Type B pancreatic cell (in vitro differentiated cells): ENCODE results near the gene HSPA9. TPM values are rescaled to one million over a fixed set of nuclear protein-coding genes. Genes with fewer than 3 reads are reported as not detected.
A peak's percentile ranks its signal among the peaks of the same experiment; 100 is the strongest.

Experiments used
- DNase-seq: peaks from one replicate; pipeline ENCODE4 v3.0.0; 2021; ENCODE audit warnings: mixed read lengths; ENCODE audit not compliant: unreplicated experiment; ENCODE audit errors: extremely low spot score
- H3K27ac Mint-ChIP-seq: 2 replicates; pipeline ENCODE4 v1.8.0; 2021; ENCODE audit warnings: mild to moderate bottlenecking, mixed read lengths
- H3K27me3 Mint-ChIP-seq: 2 replicates; pipeline ENCODE4 v1.8.0; 2021; ENCODE audit warnings: mixed read lengths
- H3K36me3 Mint-ChIP-seq: 2 replicates; pipeline ENCODE4 v1.8.0; 2021; ENCODE audit warnings: mixed read lengths
- H3K4me1 Mint-ChIP-seq: one replicate; pipeline ENCODE4 v1.8.0; 2021; ENCODE audit warnings: mixed read lengths; ENCODE audit not compliant: unreplicated experiment
- H3K4me3 Mint-ChIP-seq: 2 replicates; pipeline ENCODE4 v1.8.0; 2021; ENCODE audit warnings: mild to moderate bottlenecking, mixed read lengths
- H3K9me3 Mint-ChIP-seq: 2 replicates; pipeline ENCODE4 v1.8.0; 2021; ENCODE audit warnings: mixed read lengths
- total RNA-seq: library from RNA; stranded (reverse); gene quantifications from 2 replicates; pipeline ENCODE4 v1.2.1, GENCODE V29; 2021; ENCODE audit warnings: low replicate concordance
- TF ChIP-seq, protein P1 (sequence below): fragments of 200-600 bp; sonication (generic); conservative IDR thresholded peaks from 2 replicates; pipeline ENCODE4 v1.5.0; 2021; ENCODE audit warnings: antibody characterized with exemption, mild to moderate bottlenecking

The HSPA9 gene
- total RNA-seq, 1 donor from 2014 or later: 238 TPM

GRCh38 chr5:138565100-138565821 is 9.9 kb downstream of the HSPA9 start:
- H3K4me3 Mint-ChIP-seq: no peak overlapping the region
- H3K36me3 Mint-ChIP-seq: peaks cover 59% of the 10 kb centered on the region

GRCh38 chr5:138564242-138564641 is 11.0 kb downstream of the HSPA9 start:
- Mint-ChIP-seq H3K9me3 (no peaks in the 10 kb centered on the region), H3K4me3 (no peak overlapping the region), H3K36me3 (peaks cover 64% of the 10 kb centered on the region), H3K27ac (no peak overlapping the region), H3K27me3 (peaks cover 2% of the 10 kb centered on the region), H3K4me1 (peaks cover 20% of the 10 kb centered on the region)
- TF ChIP-seq, protein P1, sequence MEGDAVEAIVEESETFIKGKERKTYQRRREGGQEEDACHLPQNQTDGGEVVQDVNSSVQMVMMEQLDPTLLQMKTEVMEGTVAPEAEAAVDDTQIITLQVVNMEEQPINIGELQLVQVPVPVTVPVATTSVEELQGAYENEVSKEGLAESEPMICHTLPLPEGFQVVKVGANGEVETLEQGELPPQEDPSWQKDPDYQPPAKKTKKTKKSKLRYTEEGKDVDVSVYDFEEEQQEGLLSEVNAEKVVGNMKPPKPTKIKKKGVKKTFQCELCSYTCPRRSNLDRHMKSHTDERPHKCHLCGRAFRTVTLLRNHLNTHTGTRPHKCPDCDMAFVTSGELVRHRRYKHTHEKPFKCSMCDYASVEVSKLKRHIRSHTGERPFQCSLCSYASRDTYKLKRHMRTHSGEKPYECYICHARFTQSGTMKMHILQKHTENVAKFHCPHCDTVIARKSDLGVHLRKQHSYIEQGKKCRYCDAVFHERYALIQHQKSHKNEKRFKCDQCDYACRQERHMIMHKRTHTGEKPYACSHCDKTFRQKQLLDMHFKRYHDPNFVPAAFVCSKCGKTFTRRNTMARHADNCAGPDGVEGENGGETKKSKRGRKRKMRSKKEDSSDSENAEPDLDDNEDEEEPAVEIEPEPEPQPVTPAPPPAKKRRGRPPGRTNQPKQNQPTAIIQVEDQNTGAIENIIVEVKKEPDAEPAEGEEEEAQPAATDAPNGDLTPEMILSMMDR: no peak
- no peak for DNase-seq

More at GRCh38 chr5:138565100-138565821, 9.9 kb downstream of the HSPA9 start:
- Mint-ChIP-seq H3K27me3 (no peaks in the 10 kb centered on the region), H3K9me3 (no peaks in the 10 kb centered on the region), H3K27ac (no peak overlapping the region), H3K4me1 (peaks cover 12% of the 10 kb centered on the region)
- no peak for DNase-seq
- TF ChIP-seq, protein P1: no peak

DNA sequence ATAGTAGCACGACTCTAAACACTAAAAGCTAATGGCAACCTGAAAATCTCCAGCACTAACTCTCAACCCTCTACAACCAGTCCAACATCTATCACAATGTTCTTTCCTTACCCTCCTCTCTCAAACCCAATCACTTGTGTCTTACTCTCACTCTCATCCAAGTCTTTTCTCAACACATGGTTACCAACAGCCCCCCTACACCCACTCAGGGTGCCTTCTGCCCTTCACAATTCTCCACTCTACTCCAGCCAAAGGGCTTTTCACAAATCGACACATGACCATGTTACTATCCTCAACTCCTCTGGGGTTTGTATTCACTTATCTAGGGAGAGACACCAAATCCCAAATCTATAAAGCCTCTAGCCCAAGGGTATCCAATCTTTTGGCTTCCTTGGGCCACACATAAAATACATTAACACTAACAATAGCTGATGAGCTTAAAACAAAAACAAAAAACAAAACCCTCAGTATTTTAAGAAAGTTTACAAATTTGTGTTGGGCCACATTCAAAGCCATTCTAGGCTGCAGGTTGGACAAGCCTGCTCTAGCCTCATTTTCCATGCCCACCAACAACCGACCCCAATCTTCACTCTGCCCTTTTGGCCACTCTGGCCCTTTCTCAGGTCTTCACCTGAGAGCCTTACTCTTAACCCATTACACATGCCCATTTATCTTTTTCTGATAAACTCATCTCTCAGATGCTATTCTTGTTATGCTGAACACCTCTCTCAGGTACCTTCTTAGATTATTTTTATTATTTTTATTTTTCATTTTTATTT is 11.7 kb downstream of the HSPA9 start:
- DNase-seq: no peak
- Mint-ChIP-seq H3K36me3 (peaks cover 64% of the 10 kb centered on the region), H3K27me3 (peaks cover 2% of the 10 kb centered on the region), H3K4me1 (peaks cover 14% of the 10 kb centered on the region), H3K27ac (peak overlapping the region; percentile 8), H3K4me3 (no peak overlapping the region), H3K9me3 (no peaks in the 10 kb centered on the region)
- TF ChIP-seq, protein P1: no peak

DNA sequence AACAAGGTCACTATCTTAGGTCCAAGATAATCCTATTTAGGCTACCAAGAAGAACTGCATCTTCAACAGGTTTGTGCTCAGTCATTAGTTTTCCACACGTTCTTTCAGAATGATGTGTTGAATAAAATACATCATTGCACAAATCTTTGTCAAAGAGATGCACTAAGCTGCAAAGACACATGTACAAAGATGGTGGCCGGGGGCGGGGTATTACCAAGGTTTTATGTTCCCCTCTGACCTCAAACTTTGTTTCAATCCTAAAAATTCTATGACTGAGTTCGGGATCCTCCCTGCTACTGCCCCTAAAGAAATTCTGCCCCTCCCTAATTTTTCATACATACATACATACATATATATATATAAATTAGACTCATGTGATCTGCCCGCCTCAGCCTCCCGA is 14.2 kb downstream of the HSPA9 start:
- Mint-ChIP-seq H3K27me3 (peaks cover 2% of the 10 kb centered on the region), H3K27ac (peak overlapping the region; percentile 63), H3K4me3 (no peak overlapping the region), H3K4me1 (peaks cover 8% of the 10 kb centered on the region), H3K36me3 (peaks cover 69% of the 10 kb centered on the region), H3K9me3 (no peaks in the 10 kb centered on the region)
- no peak for DNase-seq
- TF ChIP-seq, protein P1: no peak

DNA sequence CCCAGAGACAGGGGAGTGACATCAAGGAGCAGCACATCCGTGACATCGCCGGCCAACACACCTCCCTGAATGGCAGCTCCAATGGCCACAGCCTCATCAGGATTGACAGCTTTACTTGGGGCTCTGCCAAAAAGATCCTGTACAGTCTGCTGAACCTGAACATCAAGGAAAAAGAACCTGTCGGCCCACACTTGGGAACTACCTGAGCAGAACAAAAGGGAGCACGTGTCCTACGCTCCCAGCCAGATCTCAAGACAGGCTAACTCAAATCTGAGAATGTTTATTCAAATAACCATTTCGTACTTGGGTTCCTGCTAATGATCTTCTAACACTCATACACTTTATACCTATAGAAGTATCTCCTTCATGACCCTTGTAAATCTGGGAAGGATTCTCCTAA is 15.3 kb downstream of the HSPA9 start:
- H3K4me1 Mint-ChIP-seq: peaks cover 8% of the 10 kb centered on the region
- H3K27me3 Mint-ChIP-seq: peaks cover 2% of the 10 kb centered on the region
- peak overlapping the region; percentile 80 for H3K4me3 Mint-ChIP-seq
- peaks cover 64% of the 10 kb centered on the region for H3K36me3 Mint-ChIP-seq
- TF ChIP-seq, protein P1: no peak
- no peak for DNase-seq
- peak overlapping the region; percentile 90 for H3K27ac Mint-ChIP-seq
- H3K9me3 Mint-ChIP-seq: no peaks in the 10 kb centered on the region
